K562 (cell line): Measurements from ENCODE around the gene SHOX. TPM values are rescaled to one million over a fixed set of nuclear protein-coding genes. Genes with fewer than 3 reads are reported as not detected.
A peak's percentile ranks its signal among the peaks of the same experiment; 100 is the strongest.

Source experiments
- ATAC-seq: fragments of 200-7000 bp; cut with Tn5 transposase; 3 replicates; pipeline ENCODE4 v1.9.1; 2020; ENCODE audit warnings: moderate library complexity
- BruUV-seq: library from RNA; stranded (reverse); fragments of 400-500 nt; replicated peaks from 2 replicates; lab custom pipeline; 2021; lab: Mats Ljungman, UMichigan
- CTCF ChIA-PET: fragments of 300-600 bp; formaldehyde crosslinking; extraction: SDS; loops from one replicate; lab custom pipeline; 2021; ENCODE audit warnings: low intra/inter-chr PET ratio; lab: Yijun Ruan, JAX
- POLR2A ChIA-PET: fragments of 300-600, 350-650 bp; sonication (Branson Sonifier 250); formaldehyde crosslinking; extraction: SDS; loops from one replicate; lab custom pipeline; 2021; ENCODE audit warnings: antibody characterized with exemption, inconsistent platforms; lab: Yijun Ruan, JAX
- DNase-seq, 4 experiments: peaks; one replicate each; pipeline versions ENCODE4 v3.0.0 to v3.0.0-alpha.2; 2011 to 2018; ENCODE audit warnings: low spot score in 3 of 4, mixed read lengths in 3 of 4; ENCODE audit errors: extremely low read depth in 1 of 4
- FAIRE-seq: peaks from 2 replicates; lab custom pipeline; 2011; peaks lifted over from hg19 to GRCh38; lab: Jason Lieb, UNC
- H2AFZ ChIP-seq: 2 replicates; pipeline ENCODE4 v1.6.0; 2011; ENCODE audit warnings: low read depth, low read length, control low read depth, inconsistent platforms
- H3K27ac ChIP-seq: fragments of 200-600 bp; 3 replicates; pipeline ENCODE4 v1.8.0; 2011; ENCODE audit warnings: low read depth, mild to moderate bottlenecking, control low read depth, inconsistent platforms, low read length, moderate library complexity, mixed read lengths; ENCODE audit errors: extremely low read depth
- H3K27me3 ChIP-seq, 2 experiments: fragments of 300-600 bp in 1 of 2; 2 replicates in 1 of 2; 3 replicates in 1 of 2; pipeline versions ENCODE4 v1.6.0 to v1.8.0; 2011; ENCODE audit warnings: inconsistent platforms in 2 of 2, low read length in 2 of 2, mild to moderate bottlenecking in 1 of 2, mixed read lengths in 1 of 2, moderate library complexity in 1 of 2; ENCODE audit not compliant: control insufficient read depth in 2 of 2, insufficient read depth in 2 of 2
- H3K36me3 ChIP-seq: fragments of 300-600 bp; 3 replicates; pipeline ENCODE4 v1.8.0; 2011; ENCODE audit warnings: mild to moderate bottlenecking, low read length, inconsistent platforms; ENCODE audit not compliant: control insufficient read depth, insufficient read depth
- H3K4me1 ChIP-seq, 2 experiments: fragments of 200-600 bp in 1 of 2; replicated peaks in 1 of 2; 2 replicates in 1 of 2; 3 replicates in 1 of 2; pipeline versions ENCODE4 v1.5.1 to v1.8.0; 2011; ENCODE audit warnings: inconsistent platforms in 2 of 2, low read length in 2 of 2, mild to moderate bottlenecking in 1 of 2, mixed read lengths in 1 of 2, moderate library complexity in 1 of 2; ENCODE audit not compliant: control insufficient read depth in 2 of 2, insufficient read depth in 2 of 2
- H3K4me2 ChIP-seq: 2 replicates; pipeline ENCODE4 v1.6.1; 2011; ENCODE audit warnings: low read length, control low read depth, inconsistent platforms, mixed read lengths; ENCODE audit not compliant: insufficient read depth
- H3K4me3 ChIP-seq: fragments of 200-600 bp; sonication (generic), shearing (Covaris generic); 2 replicates; pipeline ENCODE4 v1.5.1; 2016; ENCODE audit warnings: control low read depth, inconsistent platforms
- H3K79me2 ChIP-seq: fragments of 200-600 bp; 3 replicates; pipeline ENCODE4 v1.8.0; 2011; ENCODE audit warnings: low read length, inconsistent platforms; ENCODE audit not compliant: control insufficient read depth, insufficient read depth
- H3K9ac ChIP-seq, 2 experiments: 2 replicates each; pipeline versions ENCODE4 v1.6.0 to v1.6.1; 2011; ENCODE audit warnings: low read depth in 2 of 2, low read length in 2 of 2, control low read depth in 1 of 2, inconsistent platforms in 1 of 2, mild to moderate bottlenecking in 1 of 2, mixed read lengths in 1 of 2; ENCODE audit not compliant: insufficient read depth in 1 of 2
- H3K9me1 ChIP-seq: one replicate; pipeline ENCODE4 v1.6.0; 2011; ENCODE audit warnings: inconsistent platforms, mild to moderate bottlenecking, low read length, moderate library complexity; ENCODE audit not compliant: control insufficient read depth, insufficient read depth
- H3K9me3 ChIP-seq: replicated peaks from 2 replicates; pipeline ENCODE4 v1.5.1; 2011; ENCODE audit warnings: low read depth, low read length, inconsistent platforms; ENCODE audit not compliant: control insufficient read depth, insufficient read depth
- H4K20me1 ChIP-seq: replicated peaks from 2 replicates; pipeline ENCODE4 v1.6.1; 2011; ENCODE audit warnings: low read length, inconsistent platforms, mixed read lengths; ENCODE audit not compliant: control insufficient read depth, insufficient read depth
- RCOR1 ChIP-seq, 2 experiments: IDR thresholded peaks; 2 replicates each; pipeline ENCODE4 v1.6.1; 2012; ENCODE audit warnings: low read depth in 2 of 2, low read length in 2 of 2, borderline replicate concordance in 1 of 2, improper control_type of control experiment in 1 of 2
- ZKSCAN1 ChIP-seq: fragments of 150-350 bp; IDR thresholded peaks from 2 replicates; pipeline ENCODE4 v1.6.1; 2016; ENCODE audit warnings: low read depth, low read length
- WGBS: fragments of 100-300 bp; shearing (Covaris generic); methylation state at CpG from one replicate; pipeline ENCODE4 v1.1.6; 2016; ENCODE audit warnings: low coverage, mixed read lengths; ENCODE audit not compliant: insufficient coverage; ENCODE audit errors: missing lambda C conversion rate; 5-methylcytosine and 5-hydroxymethylcytosine counted together
- in situ Hi-C: fragments of 300-500 bp; cut with MboI; formaldehyde crosslinking; loops from 4 replicates; pipeline ENCODE4 v1.15.0; 2018; ENCODE audit warnings: inconsistent platforms, mixed read lengths
- intact Hi-C: fragments of 100-400 bp; cut with micrococcal nuclease; formaldehyde crosslinking; loops from 2 replicates; pipeline ENCODE4 v1.14.2; 2022
- polyA plus RNA-seq, 8 experiments: library from polyadenylated mRNA; depleted of rRNA in 4 of 8; stranded (reverse) in 5 of 8; unstranded in 3 of 8; fragments of >200 nt; fragmentation: Nextera tagmentation in 2 of 8; fragmentation: Illumina TruSeq in 1 of 8; extraction: Ambion mirVana in 2 of 8; extraction: Trizol in 1 of 8; gene quantifications; 2 replicates each; pipeline versions ENCODE4 v1.2.1 to v1.2.3, GENCODE V29; 2011 to 2014; ENCODE audit warnings: inconsistent platforms in 1 of 8, missing spikeins in 1 of 8
- total RNA-seq, 7 experiments: library from RNA; depleted of rRNA in 6 of 7; stranded (reverse); fragments of >200 nt in 6 of 7; fragmentation: Illumina TruSeq in 2 of 7; extraction: Trizol in 2 of 7; gene quantifications; 2 replicates each; pipeline versions ENCODE4 v1.2.1 to v1.2.3, GENCODE V29; 2011 to 2021; ENCODE audit warnings: low replicate concordance in 1 of 7
- TF ChIP-seq, protein P1 (sequence below): sonication (generic); formaldehyde crosslinking; IDR thresholded peaks from 2 replicates; pipeline ENCODE4 v1.8.1; 2023; ENCODE audit warnings: mild to moderate bottlenecking, missing genetic modification reagents
- TF ChIP-seq, protein P2 (sequence below): fragments of 450-650 bp; IDR thresholded peaks from 2 replicates; pipeline ENCODE4 v1.6.1; 2017; ENCODE audit warnings: mild to moderate bottlenecking, moderate library complexity

SHOX gene
- total and polyA plus RNA-seq, 9 of the 15 experiments (the other 6 are each of a cell fraction or from before 2014, with no cell fraction given), result not detected

- TF ChIP-seq, protein P1, sequence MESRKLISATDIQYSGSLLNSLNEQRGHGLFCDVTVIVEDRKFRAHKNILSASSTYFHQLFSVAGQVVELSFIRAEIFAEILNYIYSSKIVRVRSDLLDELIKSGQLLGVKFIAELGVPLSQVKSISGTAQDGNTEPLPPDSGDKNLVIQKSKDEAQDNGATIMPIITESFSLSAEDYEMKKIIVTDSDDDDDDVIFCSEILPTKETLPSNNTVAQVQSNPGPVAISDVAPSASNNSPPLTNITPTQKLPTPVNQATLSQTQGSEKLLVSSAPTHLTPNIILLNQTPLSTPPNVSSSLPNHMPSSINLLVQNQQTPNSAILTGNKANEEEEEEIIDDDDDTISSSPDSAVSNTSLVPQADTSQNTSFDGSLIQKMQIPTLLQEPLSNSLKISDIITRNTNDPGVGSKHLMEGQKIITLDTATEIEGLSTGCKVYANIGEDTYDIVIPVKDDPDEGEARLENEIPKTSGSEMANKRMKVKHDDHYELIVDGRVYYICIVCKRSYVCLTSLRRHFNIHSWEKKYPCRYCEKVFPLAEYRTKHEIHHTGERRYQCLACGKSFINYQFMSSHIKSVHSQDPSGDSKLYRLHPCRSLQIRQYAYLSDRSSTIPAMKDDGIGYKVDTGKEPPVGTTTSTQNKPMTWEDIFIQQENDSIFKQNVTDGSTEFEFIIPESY, result no peak
- TF ChIP-seq, protein P2, sequence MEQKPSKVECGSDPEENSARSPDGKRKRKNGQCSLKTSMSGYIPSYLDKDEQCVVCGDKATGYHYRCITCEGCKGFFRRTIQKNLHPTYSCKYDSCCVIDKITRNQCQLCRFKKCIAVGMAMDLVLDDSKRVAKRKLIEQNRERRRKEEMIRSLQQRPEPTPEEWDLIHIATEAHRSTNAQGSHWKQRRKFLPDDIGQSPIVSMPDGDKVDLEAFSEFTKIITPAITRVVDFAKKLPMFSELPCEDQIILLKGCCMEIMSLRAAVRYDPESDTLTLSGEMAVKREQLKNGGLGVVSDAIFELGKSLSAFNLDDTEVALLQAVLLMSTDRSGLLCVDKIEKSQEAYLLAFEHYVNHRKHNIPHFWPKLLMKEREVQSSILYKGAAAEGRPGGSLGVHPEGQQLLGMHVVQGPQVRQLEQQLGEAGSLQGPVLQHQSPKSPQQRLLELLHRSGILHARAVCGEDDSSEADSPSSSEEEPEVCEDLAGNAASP, result no peak
Observed at GRCh38 chrX:685120-686032, 54.8 kb downstream of the SHOX start (continued).

DNA sequence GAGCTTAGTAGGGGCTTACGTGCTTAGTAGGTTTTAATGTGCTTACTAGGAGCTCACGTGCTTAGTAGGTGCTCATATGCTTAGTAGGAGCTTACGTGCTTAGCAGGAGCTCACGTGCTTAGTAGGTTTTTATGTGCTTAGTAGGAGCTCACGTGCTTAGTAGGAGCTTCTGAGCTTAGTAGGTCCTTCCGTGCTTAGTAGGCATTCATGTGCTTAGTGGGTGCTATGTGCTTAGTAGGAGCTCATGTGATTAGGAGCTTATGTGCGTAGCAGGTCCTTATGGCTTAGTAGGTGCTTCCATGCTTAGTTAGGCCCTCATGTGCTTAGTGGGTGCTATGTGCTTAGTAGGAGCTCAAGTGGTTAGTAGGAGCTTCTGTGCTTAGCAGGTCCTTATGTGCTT, 59.4 kb downstream of the SHOX start:
- WGBS, result 28% methylated on average over 7 of the region's 7 CpGs
- BruUV-seq, result no TSS peak
- in situ Hi-C loops, result no loop called here

More for the DNA sequence above, 59.4 kb downstream of the SHOX start:
- no peak overlapping the region for H2AFZ ChIP-seq
- H3K4me2 ChIP-seq, result no peak overlapping the region
- DNase-seq (no peak), ATAC-seq (no peak), FAIRE-seq (no peak)
- H3K9me1 ChIP-seq, result no peaks in the 10 kb centered on the region
- no peaks in the 10 kb centered on the region for H3K4me1 ChIP-seq
- intact Hi-C loops, result no loop called here
- H3K9me3 ChIP-seq, result no peaks in the 10 kb centered on the region
- H3K36me3 ChIP-seq, result no peaks in the 10 kb centered on the region
- TF ChIP-seq RCOR1 (IDR thresholded peaks at IDR 0.05; ENCODE audit: borderline replicate concordance in 1 of 2, low read depth in 2 of 2, low read length in 2 of 2) (no peak), ZKSCAN1 (peak; percentile 81; the same call in 1 of the 2 replicates)
- H3K79me2 ChIP-seq, result no peaks in the 10 kb centered on the region
- POLR2A ChIA-PET, result no interaction called here
- H3K9ac ChIP-seq, result no peak overlapping the region
- no peak overlapping the region for H3K27ac ChIP-seq
- no peaks in the 10 kb centered on the region for H3K27me3 ChIP-seq
- no peak overlapping the region for H3K4me3 ChIP-seq
- H4K20me1 ChIP-seq, result no peaks in the 10 kb centered on the region
- CTCF ChIA-PET, result no interaction called here
